Loucy (cell line): Measurements from ENCODE around the gene MARK4.

ENCODE experiments used
- EZH2phosphoT487 ChIP-seq: fragments of 200-600 bp; IDR thresholded peaks from 2 replicates; pipeline ENCODE4 v1.6.1; 2018; ENCODE audit warnings: antibody characterized with exemption, mild to moderate bottlenecking, moderate library complexity, borderline replicate concordance
- TF ChIP-seq, protein P1 (sequence below): fragments of 200-600 bp; sonication (generic); conservative IDR thresholded peaks from 2 replicates; pipeline ENCODE4 v1.5.1; 2014; ENCODE audit warnings: mild to moderate bottlenecking, antibody characterized with exemption, low read length

DNA sequence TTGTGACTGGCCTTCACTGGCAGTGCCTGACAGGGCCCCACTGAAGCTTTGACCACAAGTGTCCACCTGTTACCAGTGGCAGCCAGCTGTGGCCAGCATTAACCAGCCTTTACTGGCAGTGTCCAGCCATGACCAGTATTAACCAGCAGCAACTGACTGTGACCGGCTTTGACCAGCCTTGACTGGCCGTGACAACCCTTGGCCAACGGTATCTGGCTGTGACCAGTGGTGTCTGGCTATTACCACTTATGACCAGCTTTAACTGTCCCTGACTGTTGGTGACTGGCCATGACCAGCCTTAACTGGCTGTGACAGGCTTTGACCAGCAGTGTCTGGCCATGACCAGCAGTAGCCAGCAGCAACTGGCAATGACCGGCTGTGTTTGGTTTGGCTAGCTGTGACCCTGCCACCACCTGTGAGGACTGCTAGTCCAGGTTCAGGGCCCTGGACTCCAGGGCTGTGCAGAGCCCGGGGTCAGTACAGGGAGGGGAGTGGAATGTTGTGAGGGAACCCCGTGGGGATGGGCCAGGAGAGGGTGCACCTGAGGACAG, 39.4 kb downstream of the MARK4 start:
- TF ChIP-seq, protein P1, sequence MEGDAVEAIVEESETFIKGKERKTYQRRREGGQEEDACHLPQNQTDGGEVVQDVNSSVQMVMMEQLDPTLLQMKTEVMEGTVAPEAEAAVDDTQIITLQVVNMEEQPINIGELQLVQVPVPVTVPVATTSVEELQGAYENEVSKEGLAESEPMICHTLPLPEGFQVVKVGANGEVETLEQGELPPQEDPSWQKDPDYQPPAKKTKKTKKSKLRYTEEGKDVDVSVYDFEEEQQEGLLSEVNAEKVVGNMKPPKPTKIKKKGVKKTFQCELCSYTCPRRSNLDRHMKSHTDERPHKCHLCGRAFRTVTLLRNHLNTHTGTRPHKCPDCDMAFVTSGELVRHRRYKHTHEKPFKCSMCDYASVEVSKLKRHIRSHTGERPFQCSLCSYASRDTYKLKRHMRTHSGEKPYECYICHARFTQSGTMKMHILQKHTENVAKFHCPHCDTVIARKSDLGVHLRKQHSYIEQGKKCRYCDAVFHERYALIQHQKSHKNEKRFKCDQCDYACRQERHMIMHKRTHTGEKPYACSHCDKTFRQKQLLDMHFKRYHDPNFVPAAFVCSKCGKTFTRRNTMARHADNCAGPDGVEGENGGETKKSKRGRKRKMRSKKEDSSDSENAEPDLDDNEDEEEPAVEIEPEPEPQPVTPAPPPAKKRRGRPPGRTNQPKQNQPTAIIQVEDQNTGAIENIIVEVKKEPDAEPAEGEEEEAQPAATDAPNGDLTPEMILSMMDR: no peak
- no peak for TF ChIP-seq EZH2phosphoT487
